ENCODE measurements around the gene NCOA3.
"Not testable (repeated sequence)": the region's sequence is repeated elsewhere in the genome, so short reads cannot be mapped to it uniquely, and the experiment has no call there.

NCOA3 gene

GRCh38 chr20:47475419-47476044 is 26.2 kb upstream of the NCOA3 start:
- no peak for DNase-seq

- no peak for DNase-seq
Measured at GRCh38 chr20:47476452-47476851, 25.2 kb upstream of the NCOA3 start.

GRCh38 chr20:47479093-47479492 is 22.6 kb upstream of the NCOA3 start:
- DNase-seq = no peak

DNA sequence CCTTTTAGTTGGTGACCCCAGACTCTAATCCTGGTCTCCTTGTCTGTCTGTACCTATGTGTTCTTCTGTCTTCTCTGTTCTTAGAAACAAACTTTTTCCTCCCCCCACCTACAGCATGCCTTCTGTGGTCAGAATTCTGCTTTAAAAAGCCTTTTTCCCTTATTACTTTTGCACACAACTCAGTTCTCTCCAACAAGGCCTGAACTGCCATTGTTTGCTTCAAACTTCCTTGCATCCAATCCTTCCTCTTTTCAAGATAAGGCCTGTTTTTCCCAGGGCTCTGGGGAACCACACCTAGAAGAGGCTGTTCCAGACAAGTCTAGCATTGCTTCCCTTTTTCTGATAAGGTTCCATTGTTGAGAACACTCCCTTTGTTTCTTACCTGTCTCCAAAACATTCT is 22.2 kb upstream of the NCOA3 start:
- DNase-seq = no peak

- DNase-seq = no peak
Measured at GRCh38 chr20:47480239-47480638, 21.4 kb upstream of the NCOA3 start.

DNA sequence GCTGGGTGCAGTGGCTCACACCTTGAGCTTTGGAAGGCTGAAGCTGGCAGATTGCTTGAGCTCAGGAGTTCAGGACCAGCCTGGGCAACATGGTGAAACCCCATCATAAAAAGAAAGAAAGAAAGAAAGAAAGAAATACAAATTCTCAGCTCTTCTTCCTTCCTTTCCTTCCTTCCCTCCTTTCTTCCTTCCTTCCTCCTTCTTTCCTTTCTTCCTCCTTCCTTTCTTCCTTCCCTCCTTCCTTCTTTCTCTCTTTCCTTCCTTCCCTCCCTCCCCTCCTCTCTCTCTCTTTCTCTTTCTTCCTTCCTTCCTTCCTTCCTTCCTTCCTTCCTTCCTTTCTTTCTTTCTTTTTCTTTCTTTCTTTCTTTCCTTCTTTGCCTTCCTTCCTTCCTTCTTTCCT is 21.0 kb upstream of the NCOA3 start:
- no peak for DNase-seq

DNA sequence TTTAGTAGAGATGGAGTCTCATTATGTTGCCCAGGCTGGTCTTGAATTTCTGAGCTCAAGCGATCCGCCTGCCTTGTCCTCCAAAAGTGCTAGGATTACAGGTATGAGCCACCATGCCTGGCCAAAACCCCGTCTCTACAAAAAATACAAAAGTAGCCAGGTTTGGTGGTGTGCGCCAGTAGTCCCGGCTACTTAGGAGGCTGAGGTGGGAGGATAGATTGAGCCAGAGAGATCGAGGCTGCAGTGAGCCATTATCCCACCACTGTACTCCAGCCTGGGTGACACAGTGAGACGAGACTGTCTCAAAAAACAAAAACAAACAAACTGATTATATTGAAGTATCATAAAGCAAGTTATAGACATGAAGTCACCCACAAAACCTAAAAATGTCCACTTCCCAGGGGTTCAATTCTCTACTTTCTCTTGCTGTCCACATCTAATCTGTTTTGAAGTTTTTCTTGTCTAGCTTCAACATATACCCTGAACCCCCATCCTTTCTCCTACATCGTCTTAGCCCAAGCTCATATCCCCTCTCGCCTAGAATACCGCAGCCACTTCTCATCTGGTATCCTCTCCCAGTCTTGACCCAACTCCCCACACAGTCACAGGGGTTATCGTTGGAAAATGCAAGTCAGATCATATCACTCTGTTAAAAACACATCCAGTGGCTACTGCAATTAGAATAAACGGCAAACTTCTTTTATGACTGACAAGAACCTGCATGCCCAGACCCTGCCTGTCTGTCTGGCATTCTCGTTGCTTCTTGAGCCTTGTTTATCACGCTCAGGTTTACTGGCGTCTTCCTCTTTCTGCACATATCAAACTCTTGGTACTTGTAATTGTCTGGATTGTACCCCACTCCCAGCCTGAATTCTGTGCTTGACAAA is 20.1 kb upstream of the NCOA3 start:
- no peak for DNase-seq

GRCh38 chr20:47482705-47483104 is 19.0 kb upstream of the NCOA3 start:
- DNase-seq = no peak

DNA sequence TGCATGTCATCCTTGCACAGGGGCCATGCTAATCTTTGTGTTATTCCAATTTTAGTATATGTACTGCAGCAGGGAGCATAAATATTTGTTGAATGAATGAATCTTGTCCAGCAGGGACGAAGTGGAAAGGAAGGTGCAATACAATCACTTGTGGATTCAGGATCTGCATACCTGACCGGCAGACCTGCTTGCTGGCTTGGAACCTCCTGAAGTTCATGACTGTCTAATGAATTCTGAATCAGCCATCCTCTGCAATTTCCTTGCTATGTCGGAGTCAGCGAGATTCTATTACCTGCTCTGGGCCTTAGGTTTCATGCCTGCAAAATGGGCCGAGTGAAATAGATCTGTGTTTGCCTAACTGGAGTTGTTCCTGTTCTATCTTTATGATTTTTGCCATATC is 17.4 kb upstream of the NCOA3 start:
- no peak for DNase-seq

DNA sequence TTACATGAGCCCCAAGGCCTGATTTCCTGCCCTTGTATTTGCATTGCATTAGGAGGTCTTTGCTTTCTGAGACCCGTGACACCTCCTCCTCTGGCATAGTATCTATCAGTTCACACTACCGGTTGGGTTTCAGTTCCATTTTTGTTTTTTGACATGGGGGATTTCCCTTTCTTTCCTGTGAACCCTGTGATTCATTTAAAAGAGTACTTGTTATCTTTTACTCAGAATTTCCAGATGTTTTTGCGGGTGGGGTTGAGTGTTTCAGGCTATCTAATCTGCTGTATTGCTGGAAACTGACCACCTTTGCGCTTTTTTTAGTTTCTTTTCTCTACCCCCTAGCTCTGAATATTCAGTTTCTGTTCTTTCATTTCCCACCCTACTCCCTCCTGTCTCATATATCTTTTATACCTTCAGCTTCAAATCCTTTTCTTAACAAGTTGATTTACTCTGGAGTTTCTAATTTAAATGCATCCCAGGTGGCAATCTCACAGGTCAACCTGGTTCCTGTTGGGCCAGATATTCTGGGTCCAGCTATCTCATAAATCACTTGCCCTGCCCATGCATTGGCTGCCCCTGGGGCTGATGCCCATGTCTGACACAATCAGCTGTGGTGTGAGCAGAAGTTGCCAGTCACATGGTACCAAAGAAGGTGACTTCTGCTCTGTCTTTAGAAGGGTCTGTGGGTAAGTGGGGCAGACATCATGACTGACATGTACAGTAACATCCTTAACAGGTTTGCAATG is 14.3 kb upstream of the NCOA3 start:
- no peak for DNase-seq

DNA sequence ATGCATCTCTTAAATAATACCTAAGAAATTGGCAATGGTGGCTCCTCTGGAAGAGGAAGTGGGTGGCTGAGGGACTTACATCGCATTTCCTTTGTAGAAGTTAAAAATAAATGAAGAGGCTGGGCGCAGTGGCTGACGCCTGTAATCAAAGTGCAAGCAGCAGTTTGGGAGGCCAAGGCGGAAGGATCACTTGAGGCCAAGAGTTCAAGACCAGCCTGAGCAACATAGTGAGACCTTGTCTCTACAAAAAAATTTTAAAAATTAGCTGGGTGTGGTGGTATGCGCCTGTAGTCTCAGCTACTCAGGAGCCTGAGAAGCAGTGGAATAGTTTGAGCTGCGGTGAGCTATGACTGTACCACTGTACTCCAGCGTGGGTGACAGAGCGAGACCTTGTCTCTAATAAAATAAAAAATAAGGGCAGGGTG is 12.2 kb upstream of the NCOA3 start:
- DNase-seq = peak; percentile 31

GRCh38 chr20:47490795-47491194 is 10.9 kb upstream of the NCOA3 start:
- DNase-seq = no peak

- DNase-seq = no peak
Measured at GRCh38 chr20:47492284-47492683, 9.4 kb upstream of the NCOA3 start.

DNA sequence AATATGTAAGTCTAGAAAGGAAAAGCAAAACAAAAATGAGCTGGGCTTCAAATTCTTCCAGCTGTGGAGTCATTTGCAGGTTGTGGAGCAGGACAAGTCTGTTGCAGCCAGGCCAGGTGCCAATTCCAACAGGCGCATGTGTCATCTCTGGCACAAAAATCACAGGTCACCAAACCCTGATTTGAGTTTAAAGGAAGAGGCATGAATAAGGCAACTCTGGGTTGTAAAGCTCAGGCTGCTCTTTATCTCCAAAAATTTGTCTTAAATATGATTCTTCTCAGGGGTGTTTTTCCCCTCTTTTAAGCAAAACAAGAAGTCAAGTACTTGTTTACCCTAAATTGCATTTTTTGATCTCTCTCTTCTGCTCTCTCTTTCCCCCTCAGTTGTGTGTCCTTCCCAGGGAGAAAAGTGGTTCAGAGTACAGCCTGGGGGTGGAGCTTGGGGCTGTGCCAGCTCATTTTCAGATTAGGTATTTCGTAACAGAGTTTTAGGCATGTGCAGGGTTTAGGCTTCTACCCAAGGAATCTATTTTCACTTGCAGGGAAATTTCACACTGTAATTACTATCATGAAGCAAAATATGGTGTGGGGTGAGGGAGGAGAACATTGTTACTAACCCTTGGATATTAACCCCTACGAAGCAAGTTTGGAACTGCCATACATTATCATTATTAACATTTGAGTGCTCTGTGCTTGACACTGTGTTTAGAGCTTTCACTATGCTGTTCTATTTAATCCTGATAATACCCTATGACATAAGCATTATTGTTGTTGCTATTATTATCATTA is 8.3 kb upstream of the NCOA3 start:
- DNase-seq = no peak

- no peak for DNase-seq
Measured at GRCh38 chr20:47493963-47494293, 7.8 kb upstream of the NCOA3 start.

- DNase-seq = not testable (repeated sequence)
Measured at GRCh38 chr20:47494606-47495005, 7.1 kb upstream of the NCOA3 start.

GRCh38 chr20:47496118-47496517 is 5.6 kb upstream of the NCOA3 start:
- no peak for DNase-seq

GRCh38 chr20:47498606-47499005 is 3.1 kb upstream of the NCOA3 start:
- no peak for DNase-seq

- DNase-seq = no peak
Measured at GRCh38 chr20:47499053-47499452, 2.6 kb upstream of the NCOA3 start.

- not testable (repeated sequence) for DNase-seq
Measured at GRCh38 chr20:47500082-47500481, 1.6 kb upstream of the NCOA3 start.

DNA sequence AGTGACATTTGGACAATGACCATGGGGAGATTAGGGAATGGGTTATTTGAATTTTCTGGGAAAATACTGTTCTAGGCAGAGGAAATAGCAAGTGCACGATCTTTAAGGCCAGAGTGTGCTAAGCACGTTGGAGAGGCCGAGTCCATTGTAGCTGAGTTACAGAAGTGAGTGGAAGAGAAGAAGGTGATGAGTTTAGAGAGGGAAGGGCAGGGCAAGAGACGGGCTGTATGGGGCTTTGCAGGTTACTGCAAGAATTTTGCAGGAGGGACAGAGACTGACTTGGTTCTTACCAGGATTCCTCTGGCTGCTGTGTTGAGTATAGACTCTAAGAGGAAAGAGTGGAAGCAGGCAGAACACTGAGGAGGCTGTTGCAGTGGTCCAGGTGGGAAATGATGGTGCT is 1.1 kb upstream of the NCOA3 start:
- no peak for DNase-seq

- no peak for DNase-seq
Measured at GRCh38 chr20:47501116-47501481, 588 bp upstream of the NCOA3 start.
